ENCODE results near the gene NCKAP5.

Gene NCKAP5

GRCh38 chr2:133568172-133568571, at the start of gene NCKAP5:
NCKAP5 (minus strand) TSS chr2:133568463; CDS start chr2:133517526, 50,937 bp downstream.
- DNase-seq, result no peak

- no peak for DNase-seq
Observed at GRCh38 chr2:133609664-133610063, 41.4 kb upstream of the NCKAP5 start.

GRCh38 chr2:133608291-133608690, 40.0 kb upstream of the NCKAP5 start:
- DNase-seq, result no peak

- DNase-seq, result no peak
Observed at GRCh38 chr2:133607679-133608078, 39.4 kb upstream of the NCKAP5 start.

GRCh38 chr2:133606616-133607015, 38.4 kb upstream of the NCKAP5 start:
- no peak for DNase-seq

- no peak for DNase-seq
Observed at GRCh38 chr2:133605766-133606137, 37.5 kb upstream of the NCKAP5 start.

GRCh38 chr2:133605011-133605765, 36.9 kb upstream of the NCKAP5 start:
- DNase-seq, result no peak

GRCh38 chr2:133603109-133603508, 34.8 kb upstream of the NCKAP5 start:
- no peak for DNase-seq

GRCh38 chr2:133602538-133602937, 34.3 kb upstream of the NCKAP5 start:
- no peak for DNase-seq

- no peak for DNase-seq
Observed at GRCh38 chr2:133600266-133600928, 32.1 kb upstream of the NCKAP5 start.

- DNase-seq, result no peak
Observed at GRCh38 chr2:133599811-133600210, 31.5 kb upstream of the NCKAP5 start.

GRCh38 chr2:133599211-133599803, 31.0 kb upstream of the NCKAP5 start:
- DNase-seq, result no peak

GRCh38 chr2:133598769-133599168, 30.5 kb upstream of the NCKAP5 start:
- no peak for DNase-seq

- no peak for DNase-seq
Observed at GRCh38 chr2:133596701-133597393, 28.6 kb upstream of the NCKAP5 start.

GRCh38 chr2:133591164-133591563, 22.9 kb upstream of the NCKAP5 start:
- peak; percentile 7 for DNase-seq

- DNase-seq, result no peak
Observed at GRCh38 chr2:133589456-133589855, 21.2 kb upstream of the NCKAP5 start.

- no peak for DNase-seq
Observed at GRCh38 chr2:133588144-133588543, 19.9 kb upstream of the NCKAP5 start.

GRCh38 chr2:133586978-133587377, 18.7 kb upstream of the NCKAP5 start:
- DNase-seq, result no peak

GRCh38 chr2:133581010-133581760, 12.9 kb upstream of the NCKAP5 start:
- no peak for DNase-seq

- DNase-seq, result no peak
Observed at GRCh38 chr2:133579274-133579673, 11.0 kb upstream of the NCKAP5 start.

- no peak for DNase-seq
Observed at GRCh38 chr2:133576714-133577113, 8.5 kb upstream of the NCKAP5 start.

- DNase-seq, result no peak
Observed at GRCh38 chr2:133574620-133575019, 6.4 kb upstream of the NCKAP5 start.

GRCh38 chr2:133574186-133574585, 5.9 kb upstream of the NCKAP5 start:
- no peak for DNase-seq
